HG03025 (cell line): ENCODE measurements around the gene C6orf15.
"Not testable (repeated sequence)": the region's sequence is repeated elsewhere in the genome, so short reads cannot be mapped to it uniquely, and the experiment has no call there.

Experiments
- ATAC-seq: cut with Tn5 transposase; IDR thresholded peaks from one replicate; pipeline ENCODE4 v1.9.1; 2021; ENCODE audit warnings: mild to moderate bottlenecking, moderate library complexity; ENCODE audit not compliant: unreplicated experiment, low FRiP score

The C6orf15 gene

DNA sequence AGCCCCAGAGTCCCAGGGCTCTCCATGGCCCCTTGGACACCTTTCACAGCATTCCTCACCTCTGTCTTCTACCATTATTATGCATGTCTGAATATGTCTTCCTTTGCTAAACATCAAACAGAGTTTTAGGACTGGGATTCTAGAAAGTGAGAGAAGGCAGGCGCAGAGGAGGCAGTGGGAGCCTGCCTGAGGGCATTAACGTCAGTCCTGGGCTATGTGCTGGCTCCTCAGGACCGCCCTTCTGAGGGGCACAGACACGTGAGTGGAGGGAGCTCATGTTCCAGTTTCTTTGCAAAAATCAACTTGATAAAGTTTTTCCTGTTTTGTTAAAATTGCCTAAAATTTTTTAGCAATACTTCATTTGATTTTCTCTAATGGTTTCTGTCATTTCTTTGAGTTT is 38.0 kb downstream of the C6orf15 start:
- ATAC-seq: no peak

DNA sequence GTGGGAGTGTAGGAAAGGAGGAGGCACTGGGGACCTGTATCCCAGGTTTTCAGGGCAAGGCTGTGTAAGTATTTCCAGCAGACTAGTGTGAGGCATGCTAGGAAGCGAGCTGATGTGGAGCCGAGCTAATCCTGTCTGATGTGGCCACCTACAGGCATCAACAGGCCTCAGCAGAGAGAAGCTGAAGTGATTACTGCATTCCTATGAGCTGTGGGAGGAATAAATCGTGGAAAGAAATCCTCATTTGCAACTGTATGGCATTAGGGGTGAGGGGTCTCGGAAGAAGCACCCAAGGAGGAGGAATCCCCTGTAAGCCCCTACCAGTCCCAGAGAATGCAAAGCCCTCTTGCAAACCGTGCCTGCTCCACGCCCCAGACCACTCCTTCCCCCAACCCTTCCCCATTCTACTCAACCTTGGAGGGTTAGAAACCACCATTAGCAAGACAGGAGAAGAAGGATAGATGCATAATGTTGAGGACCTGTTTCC is 41.6 kb downstream of the C6orf15 start:
- no peak for ATAC-seq

DNA sequence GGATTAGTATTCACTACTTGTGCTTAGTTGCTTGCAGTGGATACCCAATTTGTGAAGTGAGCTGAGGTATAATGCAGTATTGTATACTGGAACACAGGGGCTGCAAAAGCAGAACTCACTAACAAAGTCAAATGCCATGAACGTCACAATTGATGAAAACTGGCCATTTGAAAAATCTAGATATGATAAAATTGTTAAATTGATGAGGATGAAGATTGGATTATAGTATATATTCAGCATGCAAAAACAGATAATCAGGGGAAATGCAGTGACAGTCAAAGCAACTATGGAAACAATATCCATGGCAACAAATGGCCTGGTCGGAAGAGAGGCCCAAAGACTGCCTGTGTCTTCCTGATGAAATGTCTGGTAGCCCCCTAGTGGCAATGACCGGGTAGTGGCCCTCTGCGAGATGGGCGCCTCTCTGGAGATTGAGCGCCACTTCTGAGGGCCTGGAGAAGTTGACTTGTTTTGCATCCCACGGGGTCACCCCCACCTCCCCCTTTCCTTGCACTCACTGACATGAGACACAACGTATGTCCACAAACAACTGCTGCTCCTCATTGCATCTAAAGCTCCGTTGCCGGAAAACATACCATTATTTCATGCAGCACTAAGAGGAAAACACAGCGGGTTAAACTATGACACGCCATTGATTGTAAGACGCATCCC is 43.6 kb downstream of the C6orf15 start:
- ATAC-seq: no peak

DNA sequence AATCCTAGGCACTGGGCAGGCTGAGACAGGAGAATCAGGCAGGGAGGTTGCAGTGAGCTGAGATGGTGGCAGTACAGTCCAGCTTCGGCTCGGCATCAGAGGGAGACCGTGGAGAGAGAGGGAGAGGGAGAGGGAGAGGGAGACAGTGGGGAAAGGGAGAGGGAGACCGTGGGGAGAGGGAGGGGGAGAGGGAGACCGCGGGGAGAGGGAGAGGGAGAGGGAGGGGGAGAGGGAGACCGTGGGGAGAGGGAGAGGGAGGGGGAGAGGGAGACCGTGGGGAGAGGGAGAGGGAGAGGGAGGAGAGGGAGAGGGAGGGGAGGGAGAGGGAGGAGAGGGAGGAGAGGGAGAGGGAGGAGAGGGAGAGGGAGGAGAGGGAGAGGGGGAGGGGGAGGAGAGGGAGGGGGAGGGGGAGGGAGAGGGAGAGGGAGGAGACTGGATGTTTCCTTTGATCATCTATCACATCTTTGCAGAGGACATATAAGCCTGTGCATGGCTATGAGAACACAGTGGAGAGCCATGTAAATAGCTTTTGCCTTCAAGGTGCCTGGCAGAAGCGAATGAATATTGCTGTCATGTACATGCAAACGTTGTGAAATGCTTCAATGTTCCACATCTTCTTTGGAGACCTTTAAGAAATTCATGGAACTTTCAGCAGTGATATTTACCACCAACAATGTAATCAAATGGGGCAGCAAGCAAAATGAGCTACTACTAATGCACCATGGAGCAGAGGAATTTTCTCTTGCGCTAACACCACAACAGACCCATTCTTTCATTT is 44.3 kb downstream of the C6orf15 start:
- ATAC-seq: not testable (repeated sequence)

DNA sequence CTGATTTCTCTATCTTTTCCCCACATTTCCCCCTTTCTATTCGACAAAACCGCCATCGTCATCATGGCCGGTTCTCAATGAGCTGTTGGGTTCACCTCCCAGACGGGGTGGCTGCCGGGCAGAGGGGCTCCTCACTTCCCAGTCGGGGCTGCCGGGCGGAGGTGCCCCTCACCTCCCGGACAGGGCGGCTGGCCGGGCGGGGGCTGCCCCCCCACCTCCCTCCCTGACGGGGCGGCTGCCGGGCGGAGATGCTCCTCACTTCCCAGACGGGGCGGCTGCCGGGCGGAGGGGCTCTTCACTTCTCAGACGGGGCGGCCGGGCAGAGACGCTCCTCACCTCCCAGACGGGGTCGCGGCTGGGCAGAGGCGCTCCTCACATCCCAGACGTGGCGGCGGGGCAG is 45.3 kb downstream of the C6orf15 start:
- ATAC-seq: not testable (repeated sequence)

DNA sequence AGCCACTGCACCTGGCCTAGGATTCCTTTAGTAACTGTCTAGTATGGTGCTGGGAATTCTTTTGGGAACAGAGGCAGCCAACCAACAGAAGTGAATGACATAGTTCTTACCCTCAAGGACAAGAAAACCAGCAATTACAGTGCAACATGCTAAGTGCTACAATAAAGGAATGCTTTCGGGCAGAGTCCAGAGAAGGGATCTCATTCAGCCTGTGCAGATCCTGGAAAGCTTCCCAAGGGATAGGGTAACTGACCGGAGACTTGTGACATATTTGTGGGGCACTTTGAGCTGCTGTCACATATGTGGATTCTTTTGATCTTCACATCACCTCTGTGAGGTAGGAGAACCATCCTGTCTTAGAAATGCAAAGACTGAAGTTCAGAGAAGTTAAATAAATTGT is 46.8 kb downstream of the C6orf15 start:
- no peak for ATAC-seq

DNA sequence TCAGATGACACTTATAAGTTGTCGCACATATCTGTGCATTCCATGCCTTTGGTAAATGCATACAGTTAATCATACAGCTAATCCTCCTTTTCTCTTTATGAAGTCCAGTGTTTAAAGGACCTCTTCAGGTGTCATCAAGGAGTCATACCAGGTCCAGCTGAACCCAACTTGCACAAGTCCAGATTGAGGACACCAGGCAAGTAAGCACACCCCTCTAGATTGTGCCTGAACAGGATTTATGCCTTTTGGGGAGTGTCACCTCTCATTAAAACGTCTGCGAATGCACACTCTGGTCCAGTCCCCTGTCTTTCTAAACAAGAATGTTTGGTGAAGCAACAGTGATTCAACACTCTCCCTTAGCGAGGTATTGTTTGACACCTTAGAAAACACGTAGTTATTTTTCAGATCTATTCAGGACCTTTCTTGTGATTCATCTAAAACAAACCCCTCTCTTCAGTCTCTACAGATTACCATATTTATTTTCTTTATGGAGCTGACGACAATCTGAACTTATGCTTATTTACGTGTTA is 48.4 kb downstream of the C6orf15 start:
- ATAC-seq: no peak
